Stimulated activated CD8-positive, alpha-beta memory T cell treated with anti-CD3 and anti-CD28 coated beads, Interleukin-12 subunit alpha, Interleukin-12 subunit beta, amount 100 ng/mL, for 24 hours (primary cell): ENCODE data around the gene IMPA2.
"Not testable (repeated sequence)": the region's sequence is repeated elsewhere in the genome, so short reads cannot be mapped to it uniquely, and the experiment has no call there.

Experiments
- DNase-seq: peaks from one replicate; pipeline ENCODE4 v3.0.0-alpha.2; 2020; ENCODE audit errors: extremely low read depth

The IMPA2 gene

GRCh38 chr18:12028040-12028628 is 46.8 kb downstream of the IMPA2 start:
- DNase-seq, result no peak

DNA sequence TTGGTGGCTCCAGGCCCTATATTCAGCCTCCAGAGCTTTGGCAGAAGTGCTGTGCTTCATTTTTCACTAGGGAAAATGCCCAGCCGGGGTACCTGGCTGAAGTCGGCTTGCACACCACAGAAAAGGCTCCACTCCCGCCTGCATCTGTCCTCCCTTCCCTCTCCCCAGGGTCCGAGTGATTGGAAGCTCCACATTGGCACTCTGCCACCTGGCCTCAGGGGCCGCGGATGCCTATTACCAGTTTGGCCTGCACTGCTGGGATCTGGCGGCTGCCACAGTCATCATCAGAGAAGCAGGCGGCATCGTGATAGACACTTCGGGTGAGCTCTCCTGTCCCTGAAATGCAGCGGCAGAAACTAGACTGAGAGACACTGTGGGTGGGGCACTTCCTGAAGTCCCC is 47.4 kb downstream of the IMPA2 start:
- DNase-seq, result no peak

GRCh38 chr18:12029786-12030584 is 48.7 kb downstream of the IMPA2 start:
- DNase-seq, result no peak

DNA sequence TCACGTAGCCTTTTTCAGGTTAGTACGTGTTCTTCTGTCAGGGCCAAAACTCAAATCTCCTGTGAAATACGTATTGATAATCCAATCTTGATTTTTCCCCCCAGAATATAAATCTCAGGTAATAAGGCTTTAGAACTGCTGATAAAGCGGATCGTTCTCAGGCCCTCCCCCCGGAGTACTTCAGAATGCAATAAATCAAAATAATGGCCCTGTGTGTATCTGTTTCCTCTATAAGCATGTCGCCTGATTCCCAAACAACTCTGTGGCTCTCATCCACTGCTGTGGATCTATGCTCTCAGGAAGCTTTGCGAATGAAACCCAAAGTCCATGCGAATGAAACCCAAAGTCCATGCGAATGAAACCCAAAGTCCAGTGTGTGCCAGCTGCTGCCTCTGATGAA is 49.4 kb downstream of the IMPA2 start:
- no peak for DNase-seq

- no peak for DNase-seq
Observed at GRCh38 chr18:12031181-12031580, 49.9 kb downstream of the IMPA2 start.

GRCh38 chr18:12031846-12032245 is 50.5 kb downstream of the IMPA2 start:
- DNase-seq, result no peak

GRCh38 chr18:12032786-12033642 is 51.7 kb downstream of the IMPA2 start:
- DNase-seq, result no peak

DNA sequence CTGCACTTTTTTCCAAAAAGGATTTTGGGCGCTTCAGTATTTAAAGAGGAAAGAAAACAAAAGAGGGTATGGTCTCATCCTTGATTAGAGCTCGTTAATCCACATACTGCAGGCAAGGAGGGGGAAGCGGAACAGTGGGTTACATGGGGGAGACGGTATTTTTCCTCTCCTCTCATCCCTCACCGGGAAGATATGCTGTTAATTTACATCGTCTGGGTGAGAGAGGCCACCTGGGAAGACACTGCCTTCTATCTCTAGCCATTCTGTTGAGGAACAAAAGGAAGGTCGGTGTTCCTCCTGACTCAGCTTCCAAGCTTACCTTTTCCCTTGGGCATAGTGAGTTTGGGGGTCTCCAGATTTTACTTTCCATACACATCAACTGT is 52.3 kb downstream of the IMPA2 start:
- DNase-seq, result no peak

DNA sequence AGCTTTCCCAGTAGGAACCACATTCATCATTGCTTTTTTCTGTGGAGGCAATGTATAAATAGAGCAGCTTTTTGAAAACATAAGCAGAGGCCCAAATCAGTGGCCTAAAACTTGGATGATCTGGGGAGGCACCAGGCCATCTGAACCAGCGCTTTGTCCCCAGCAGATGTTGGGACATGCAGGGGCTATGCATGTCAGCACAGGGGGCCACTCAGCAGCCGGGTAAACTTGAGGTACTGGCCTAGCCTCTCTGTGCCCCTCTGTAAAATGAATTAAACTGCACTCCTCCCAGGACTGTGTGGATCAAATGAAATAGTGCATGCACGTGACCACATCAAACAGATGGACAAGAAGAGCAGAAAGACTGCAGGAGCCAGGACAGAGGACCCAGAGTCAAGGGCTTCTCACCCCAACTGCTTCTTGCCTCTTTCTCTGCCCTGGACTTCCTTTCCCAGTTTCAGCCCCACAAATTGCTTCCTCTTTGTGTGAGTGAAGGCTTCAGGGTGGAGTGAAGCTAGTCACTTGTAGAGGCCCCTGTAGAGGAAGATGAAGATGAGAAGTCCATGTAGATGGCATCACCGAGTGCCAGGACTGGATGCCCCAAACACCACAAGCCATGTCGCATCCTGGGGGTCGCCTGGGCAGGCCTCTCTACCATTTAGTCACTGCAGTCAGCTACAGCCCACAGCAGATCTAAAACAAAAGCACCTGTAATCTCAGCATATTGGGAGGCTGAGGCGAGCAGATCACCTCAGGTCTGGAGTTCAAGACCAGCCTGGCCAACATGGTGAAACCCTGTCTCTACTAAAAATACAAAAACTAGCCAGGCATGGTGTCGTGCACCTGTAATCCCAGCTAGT is 53.2 kb downstream of the IMPA2 start:
- DNase-seq, result no peak

GRCh38 chr18:12035481-12035880 is 54.2 kb downstream of the IMPA2 start:
- no peak for DNase-seq

- DNase-seq, result no peak
Observed at GRCh38 chr18:12036201-12036751, 55.0 kb downstream of the IMPA2 start.

GRCh38 chr18:12038082-12038638 is 56.9 kb downstream of the IMPA2 start:
- no peak for DNase-seq

GRCh38 chr18:12038639-12039539 is 57.6 kb downstream of the IMPA2 start:
- DNase-seq, result peak; percentile 25

GRCh38 chr18:12039540-12039930 is 58.2 kb downstream of the IMPA2 start:
- DNase-seq, result not testable (repeated sequence)

DNA sequence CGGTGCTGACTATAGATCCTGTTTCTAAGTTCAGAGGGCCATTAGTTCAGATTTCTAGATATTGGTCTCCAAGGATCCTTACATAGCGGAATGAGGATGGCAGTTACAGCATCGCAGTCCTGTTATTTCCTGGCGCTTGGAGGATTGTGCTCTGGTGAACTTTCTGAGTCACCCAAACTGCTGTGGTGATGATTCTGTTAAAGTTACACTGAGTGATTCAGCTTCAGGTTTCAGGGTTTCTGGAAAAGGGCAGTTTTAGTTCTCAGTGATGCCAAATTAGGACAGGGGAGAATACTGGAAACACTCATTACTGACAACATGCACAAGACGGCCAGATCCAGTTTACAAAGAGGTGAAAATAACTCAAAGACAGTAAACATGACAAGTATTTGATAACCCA is 60.3 kb downstream of the IMPA2 start:
- DNase-seq, result no peak

DNA sequence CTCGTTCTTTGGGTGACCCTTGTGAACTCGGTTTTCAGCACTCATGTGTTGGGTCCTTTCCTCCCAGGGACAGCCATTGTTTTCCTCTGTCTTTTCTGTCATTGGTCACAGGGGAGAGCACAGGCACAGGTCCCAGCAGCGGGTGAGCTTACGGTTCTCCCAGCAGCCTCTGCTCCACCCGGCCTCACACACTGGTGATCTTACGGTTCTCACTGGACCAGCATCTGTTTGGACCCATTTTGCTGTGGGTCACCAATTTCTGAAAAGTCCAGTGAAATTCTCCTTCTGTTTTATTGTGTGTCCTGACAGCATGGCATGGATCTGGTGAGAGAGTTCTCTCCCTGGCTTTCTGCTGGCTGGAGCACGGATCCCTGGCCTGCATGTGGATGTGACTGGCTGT is 62.5 kb downstream of the IMPA2 start:
- no peak for DNase-seq

- no peak for DNase-seq
Observed at GRCh38 chr18:12044591-12044990, 63.3 kb downstream of the IMPA2 start.

GRCh38 chr18:12046046-12046750 is 64.9 kb downstream of the IMPA2 start:
- no peak for DNase-seq

- DNase-seq, result no peak
Observed at GRCh38 chr18:12046751-12047335, 65.5 kb downstream of the IMPA2 start.
